VCaP (cell line): ENCODE results near the gene PLGRKT.
A peak's percentile ranks its signal among the peaks of the same experiment; 100 is the strongest.
"Not testable (repeated sequence)": the region's sequence is repeated elsewhere in the genome, so short reads cannot be mapped to it uniquely, and the experiment has no call there.

ENCODE experiments used
- H3K27ac ChIP-seq: fragments of 450-650 bp; 2 replicates; pipeline ENCODE4 v1.5.1; 2017
- TF ChIP-seq, protein P1 (sequence below): fragments of 450-650 bp; conservative IDR thresholded peaks from 2 replicates; pipeline ENCODE4 v1.5.1; 2017; ENCODE audit warnings: mild to moderate bottlenecking, moderate library complexity

The PLGRKT gene

DNA sequence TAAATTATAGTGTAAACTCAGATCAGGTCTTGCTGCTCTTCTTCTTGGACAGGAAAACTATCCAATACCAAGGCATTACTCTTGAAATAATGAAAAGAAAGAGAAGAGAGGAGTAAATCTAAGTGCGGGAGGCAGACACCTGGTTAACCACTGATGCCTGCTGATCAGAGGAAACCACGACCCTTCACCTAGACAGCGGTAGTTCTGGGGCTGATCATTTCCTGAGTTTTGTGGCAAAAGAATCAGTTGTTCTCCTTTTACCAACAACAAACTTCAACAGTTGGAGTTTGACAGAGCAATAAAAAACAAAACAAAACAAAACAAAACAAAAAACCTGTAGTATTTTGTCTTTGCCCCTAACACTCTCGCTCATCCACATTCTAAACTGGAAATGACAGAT is 101.0 kb downstream of the PLGRKT start:
- TF ChIP-seq, protein P1, sequence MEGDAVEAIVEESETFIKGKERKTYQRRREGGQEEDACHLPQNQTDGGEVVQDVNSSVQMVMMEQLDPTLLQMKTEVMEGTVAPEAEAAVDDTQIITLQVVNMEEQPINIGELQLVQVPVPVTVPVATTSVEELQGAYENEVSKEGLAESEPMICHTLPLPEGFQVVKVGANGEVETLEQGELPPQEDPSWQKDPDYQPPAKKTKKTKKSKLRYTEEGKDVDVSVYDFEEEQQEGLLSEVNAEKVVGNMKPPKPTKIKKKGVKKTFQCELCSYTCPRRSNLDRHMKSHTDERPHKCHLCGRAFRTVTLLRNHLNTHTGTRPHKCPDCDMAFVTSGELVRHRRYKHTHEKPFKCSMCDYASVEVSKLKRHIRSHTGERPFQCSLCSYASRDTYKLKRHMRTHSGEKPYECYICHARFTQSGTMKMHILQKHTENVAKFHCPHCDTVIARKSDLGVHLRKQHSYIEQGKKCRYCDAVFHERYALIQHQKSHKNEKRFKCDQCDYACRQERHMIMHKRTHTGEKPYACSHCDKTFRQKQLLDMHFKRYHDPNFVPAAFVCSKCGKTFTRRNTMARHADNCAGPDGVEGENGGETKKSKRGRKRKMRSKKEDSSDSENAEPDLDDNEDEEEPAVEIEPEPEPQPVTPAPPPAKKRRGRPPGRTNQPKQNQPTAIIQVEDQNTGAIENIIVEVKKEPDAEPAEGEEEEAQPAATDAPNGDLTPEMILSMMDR, result no peak
- H3K27ac ChIP-seq, result no peak overlapping the region

DNA sequence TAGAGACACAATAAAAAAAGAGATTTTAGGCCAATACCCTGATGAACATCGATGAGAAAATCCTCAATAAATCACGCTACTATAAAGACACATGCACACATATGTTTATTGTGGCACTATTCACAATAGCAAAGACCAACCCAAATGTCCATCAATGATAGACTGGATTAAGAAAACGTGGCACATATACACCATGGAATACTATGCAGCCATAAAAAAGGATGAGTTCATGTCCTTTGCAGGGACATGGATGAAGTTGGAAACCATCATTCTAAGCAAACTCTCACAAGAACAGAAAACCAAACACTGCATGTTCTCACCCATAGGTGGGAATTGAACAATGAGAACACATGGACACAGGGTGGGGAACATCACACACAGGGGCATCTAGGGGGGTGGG is 106.4 kb downstream of the PLGRKT start:
- not testable (repeated sequence) for H3K27ac ChIP-seq

DNA sequence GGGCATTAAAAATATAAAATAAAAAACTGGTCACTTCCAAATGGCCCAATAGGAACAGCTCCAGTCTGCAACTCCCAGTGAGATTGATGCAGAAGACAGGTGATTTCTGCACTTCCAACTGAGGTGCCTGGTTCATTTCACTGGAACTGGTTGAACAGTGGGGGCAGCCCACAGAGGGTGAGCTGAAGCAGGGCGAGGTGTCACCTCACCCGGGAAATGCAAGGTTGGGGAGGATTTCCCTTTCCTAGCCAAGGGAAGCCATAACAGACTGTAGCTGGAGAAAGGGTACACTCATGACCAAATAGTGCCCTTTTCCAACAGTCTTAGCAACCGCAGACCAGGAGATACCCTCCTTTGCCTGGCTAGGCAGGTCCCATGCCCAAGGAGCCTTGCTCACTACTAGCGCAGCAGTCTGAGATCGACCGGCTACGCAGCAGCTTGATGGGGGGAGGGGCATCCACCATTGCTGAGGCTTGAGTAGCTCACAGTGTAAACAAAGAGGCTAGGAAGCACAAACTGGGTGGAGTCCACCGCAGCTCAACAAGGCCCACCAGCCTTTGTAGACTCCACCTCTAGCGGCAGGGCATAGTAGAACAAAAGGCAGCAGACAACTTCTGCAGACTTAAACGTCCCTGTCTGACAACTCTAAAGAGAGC is 110.7 kb downstream of the PLGRKT start:
- TF ChIP-seq, protein P1, result no peak

GRCh38 chr9:5326187-5326586 is 111.5 kb downstream of the PLGRKT start:
- TF ChIP-seq, protein P1, result no peak
- no peak overlapping the region for H3K27ac ChIP-seq

More for the DNA sequence above, 110.7 kb downstream of the PLGRKT start:
- no peak overlapping the region for H3K27ac ChIP-seq

DNA sequence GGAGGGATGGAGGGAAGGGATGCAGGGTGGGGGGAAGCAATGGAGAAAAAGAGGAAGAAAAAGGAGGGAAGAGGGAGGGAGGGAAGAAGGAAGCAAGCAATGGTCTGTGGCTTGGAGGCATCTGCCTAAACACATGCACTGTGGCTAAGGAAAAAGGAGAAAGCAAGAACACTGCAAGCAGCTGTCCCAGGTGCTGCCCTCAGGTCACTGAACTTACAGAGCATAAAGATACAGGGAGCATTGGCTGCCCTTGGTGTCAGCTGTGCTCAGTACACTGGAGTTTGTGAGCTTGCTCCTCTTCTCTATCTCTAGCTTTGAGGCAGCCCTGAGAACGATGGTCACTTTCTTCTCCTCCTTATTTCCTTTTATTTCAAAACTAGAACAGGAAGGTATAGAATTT is 116.1 kb downstream of the PLGRKT start:
- H3K27ac ChIP-seq, result not testable (repeated sequence)

DNA sequence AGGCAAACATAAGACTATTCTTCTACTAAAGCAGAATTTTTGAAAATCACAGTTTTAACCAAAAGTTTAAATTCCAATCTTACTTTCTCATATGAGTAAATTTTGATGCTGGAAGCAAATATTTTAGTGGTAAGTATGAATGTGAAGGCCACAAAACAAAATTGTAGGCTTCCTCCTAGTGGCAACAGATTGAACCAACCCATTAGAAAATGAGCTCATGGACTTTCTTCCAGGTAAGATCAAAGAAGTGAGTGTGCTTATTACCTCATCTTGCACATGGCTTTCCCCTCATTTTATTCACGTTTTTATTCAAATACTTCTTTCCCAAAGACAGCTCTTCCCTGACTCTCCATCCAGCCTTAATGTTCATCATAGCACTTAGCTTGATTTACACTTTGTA is 116.7 kb downstream of the PLGRKT start:
- TF ChIP-seq, protein P1, result peak; percentile 38; the same call in 1 of the 2 replicates

DNA sequence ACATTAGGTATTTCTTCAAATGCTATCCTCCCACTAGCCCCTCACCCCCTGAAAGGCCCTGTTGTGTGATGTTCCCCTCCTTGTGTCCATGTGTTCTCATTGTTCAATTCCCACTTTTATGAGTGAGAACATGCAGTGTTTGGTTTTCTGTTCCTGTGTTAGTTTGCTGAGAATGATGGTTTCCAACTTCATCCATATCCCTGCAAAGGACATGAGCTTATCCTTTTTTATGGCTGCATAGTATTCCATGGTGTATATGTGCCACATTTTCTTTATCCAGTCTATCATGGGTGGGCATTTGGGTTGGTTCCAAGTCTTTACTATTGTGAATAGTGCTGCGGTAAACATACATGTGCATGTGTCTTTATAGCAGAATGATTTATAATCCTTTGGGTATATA is 121.3 kb downstream of the PLGRKT start:
- not testable (repeated sequence) for H3K27ac ChIP-seq

More for the DNA sequence above, 116.7 kb downstream of the PLGRKT start:
- no peak overlapping the region for H3K27ac ChIP-seq

DNA sequence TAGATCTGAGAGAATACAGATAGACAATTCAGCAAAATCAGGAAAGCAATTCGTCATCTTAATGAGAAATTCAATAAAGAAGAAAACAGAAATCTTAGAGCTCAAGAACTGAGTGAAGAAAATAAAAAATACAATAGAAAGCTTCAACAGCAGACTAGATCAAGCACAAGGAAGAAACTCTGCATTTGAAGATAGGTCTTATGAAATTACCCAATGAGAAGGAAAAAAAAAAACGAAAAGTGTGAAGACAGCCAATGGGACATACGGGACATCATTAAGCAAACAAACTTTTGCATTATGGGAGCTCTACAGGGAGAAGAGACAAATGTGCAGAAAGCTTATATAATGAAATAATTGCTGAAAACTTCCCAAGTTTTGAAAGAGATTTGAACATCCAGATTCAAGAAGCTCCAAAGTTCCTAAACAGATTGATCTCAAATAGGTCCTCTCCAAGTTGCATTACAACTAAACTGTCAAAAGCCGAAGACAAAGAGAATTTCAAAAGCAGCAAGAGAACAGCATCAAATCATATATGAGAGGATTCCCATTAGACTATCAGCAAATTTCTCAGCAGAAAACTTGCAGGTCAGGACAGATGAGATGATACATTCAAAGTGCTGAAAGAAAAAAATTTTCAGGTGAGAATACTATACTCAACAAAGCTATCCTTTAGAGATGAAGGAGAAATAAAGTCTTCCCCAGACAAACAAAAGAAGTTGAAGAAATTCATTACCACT is 122.4 kb downstream of the PLGRKT start:
- H3K27ac ChIP-seq, result no peak overlapping the region
- TF ChIP-seq, protein P1, result no peak

DNA sequence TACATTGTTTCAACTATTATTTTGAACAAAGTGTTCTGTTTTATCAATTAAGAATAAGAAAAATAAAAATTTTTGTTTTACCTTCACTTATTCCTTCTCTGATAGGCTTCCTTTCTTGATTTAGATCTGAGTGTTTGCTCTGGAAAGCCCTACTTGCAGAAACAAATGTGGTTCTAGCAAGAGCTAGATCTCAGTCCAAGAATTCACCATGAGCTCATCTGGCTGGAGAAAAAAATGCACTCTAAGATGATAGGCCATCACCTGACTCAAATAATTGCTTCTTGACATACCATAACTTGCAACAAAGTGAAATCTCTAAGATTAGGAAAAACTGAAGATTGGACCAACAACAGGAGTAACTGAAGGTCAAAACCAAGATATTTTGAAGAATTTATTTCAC is 126.9 kb downstream of the PLGRKT start:
- TF ChIP-seq, protein P1, result no peak
- no peak overlapping the region for H3K27ac ChIP-seq
